GM21381 (cell line): ENCODE results near the gene OS9.
"Not testable (repeated sequence)": the region's sequence is repeated elsewhere in the genome, so short reads cannot be mapped to it uniquely, and the experiment has no call there.

Source experiments
- ATAC-seq: cut with Tn5 transposase; IDR thresholded peaks from one replicate; pipeline ENCODE4 v1.9.1; 2021; ENCODE audit warnings: mild to moderate bottlenecking, moderate library complexity; ENCODE audit not compliant: unreplicated experiment

OS9 gene

GRCh38 chr12:57693317-57693658 lies 644 bp upstream of the OS9 start:
- ATAC-seq = no peak

- ATAC-seq = no peak
Measured at GRCh38 chr12:57694459-57695019, 607 bp downstream of the OS9 start.

- no peak for ATAC-seq
Measured at GRCh38 chr12:57695770-57696432, 2.0 kb downstream of the OS9 start.

- ATAC-seq = no peak
Measured at GRCh38 chr12:57697076-57697475, 3.1 kb downstream of the OS9 start.

- ATAC-seq = no peak
Measured at GRCh38 chr12:57698414-57698813, 4.5 kb downstream of the OS9 start.

GRCh38 chr12:57700317-57700716 lies 6.4 kb downstream of the OS9 start:
- ATAC-seq = no peak

GRCh38 chr12:57707250-57707649 lies 13.3 kb downstream of the OS9 start:
- ATAC-seq = no peak

- ATAC-seq = no peak
Measured at GRCh38 chr12:57708296-57708695, 14.4 kb downstream of the OS9 start.

GRCh38 chr12:57712701-57713100 lies 18.8 kb downstream of the OS9 start:
- no peak for ATAC-seq

- no peak for ATAC-seq
Measured at GRCh38 chr12:57713209-57713608, 19.3 kb downstream of the OS9 start.

GRCh38 chr12:57715036-57715748 lies 21.3 kb downstream of the OS9 start:
- not testable (repeated sequence) for ATAC-seq

GRCh38 chr12:57715786-57716185 lies 21.9 kb downstream of the OS9 start:
- ATAC-seq = no peak

- no peak for ATAC-seq
Measured at GRCh38 chr12:57716305-57716704, 22.4 kb downstream of the OS9 start.

- no peak for ATAC-seq
Measured at GRCh38 chr12:57717131-57717530, 23.2 kb downstream of the OS9 start.

GRCh38 chr12:57717846-57718640 lies 24.1 kb downstream of the OS9 start:
- ATAC-seq = no peak

GRCh38 chr12:57718641-57719528 lies 25.0 kb downstream of the OS9 start:
- ATAC-seq = no peak

GRCh38 chr12:57719777-57720605 lies 26.1 kb downstream of the OS9 start:
- no peak for ATAC-seq

- no peak for ATAC-seq
Measured at GRCh38 chr12:57720606-57721595, 27.0 kb downstream of the OS9 start.
